GM21367 (cell line): ENCODE data around the gene WRAP73.

Source experiments
- ATAC-seq: cut with Tn5 transposase; IDR thresholded peaks from one replicate; pipeline ENCODE4 v1.9.1; 2021; ENCODE audit not compliant: unreplicated experiment

Gene WRAP73

DNA sequence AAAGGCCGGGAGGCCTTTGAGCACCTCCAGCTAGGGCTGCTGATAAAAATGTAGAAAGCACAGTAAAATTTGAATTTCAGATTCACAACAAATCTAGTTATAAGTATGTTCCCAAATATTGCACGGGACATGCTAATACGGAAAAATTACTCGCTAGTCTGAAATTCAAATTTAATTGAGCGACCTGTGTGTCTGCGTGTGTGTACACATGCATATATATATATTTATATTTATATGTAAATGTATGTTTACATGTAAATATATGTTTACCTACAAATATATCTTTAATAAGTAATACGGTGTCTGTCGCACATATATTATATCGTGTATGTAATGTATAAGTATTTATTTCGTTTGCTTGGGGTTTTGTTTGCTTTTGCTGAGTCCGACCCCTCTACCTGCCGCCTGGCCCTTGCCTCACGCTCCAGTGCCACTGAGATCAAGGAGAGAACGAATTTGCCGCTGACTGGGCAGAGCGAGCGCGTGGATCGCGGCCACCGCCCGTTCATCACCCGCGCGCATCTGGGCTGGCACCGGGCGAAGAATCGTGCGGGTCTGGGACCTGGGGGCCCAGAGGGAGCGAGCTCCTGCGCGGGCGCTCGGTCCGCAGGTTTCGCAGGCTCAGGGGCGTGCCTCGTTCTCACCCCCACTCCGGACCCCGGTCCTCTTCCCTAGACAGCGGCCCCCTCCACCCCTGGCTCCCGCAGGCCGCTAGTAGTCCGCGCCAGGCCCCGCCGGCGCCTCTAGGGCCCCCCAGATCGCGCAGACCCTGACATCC lies 534 bp upstream of the WRAP73 start:
- ATAC-seq: no peak

DNA sequence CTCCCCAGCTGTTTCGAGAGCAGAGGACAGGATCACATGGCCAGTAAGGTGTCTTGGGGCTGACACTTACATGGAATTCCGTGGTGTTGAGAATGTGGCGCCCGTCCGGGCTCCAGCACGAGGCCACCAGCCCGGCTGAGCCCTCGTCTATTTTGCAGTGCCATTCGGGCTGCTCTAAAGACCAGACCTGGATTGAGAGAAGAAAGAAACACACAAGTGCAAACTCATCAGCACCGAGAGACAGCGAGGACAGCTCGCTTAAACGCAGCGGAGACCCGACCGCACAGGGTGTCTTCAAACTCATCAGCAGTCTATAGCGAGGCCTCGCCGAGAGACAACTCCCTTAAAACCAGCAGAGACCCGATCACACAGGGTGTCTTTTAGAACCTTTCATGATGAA lies 3.3 kb downstream of the WRAP73 start:
- ATAC-seq: no peak

DNA sequence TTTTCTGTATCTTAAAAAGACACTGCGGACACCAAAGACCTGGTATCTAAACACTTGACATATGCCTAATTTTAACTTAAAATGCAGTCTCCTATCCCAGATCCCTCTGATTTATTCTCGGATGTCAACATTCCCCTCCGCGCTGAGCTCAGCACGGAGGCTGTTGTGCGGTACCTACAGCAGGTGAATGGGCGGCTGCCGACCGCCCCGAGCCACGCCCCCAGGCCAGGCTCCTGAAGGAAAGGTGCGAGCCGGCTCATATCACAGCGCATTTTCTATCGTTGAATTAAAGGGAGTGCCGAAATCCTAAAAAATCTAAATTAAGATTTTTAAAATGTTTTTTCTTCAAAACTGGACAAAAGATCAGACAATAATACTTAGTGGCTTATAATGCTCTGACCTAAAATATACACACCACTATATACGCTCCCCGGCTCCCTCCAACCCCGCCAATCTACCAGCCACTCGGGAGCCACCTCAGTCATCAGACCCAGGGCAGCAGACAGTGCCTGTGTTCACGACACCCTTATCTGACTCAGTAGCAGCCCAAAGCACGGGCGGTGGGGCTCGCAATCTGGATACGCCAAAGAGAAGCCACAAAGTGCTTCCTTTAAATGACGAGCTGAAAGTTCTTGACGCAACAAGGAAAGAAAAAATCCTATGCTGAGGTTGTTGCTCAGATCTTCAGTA lies 4.1 kb downstream of the WRAP73 start:
- ATAC-seq: no peak

DNA sequence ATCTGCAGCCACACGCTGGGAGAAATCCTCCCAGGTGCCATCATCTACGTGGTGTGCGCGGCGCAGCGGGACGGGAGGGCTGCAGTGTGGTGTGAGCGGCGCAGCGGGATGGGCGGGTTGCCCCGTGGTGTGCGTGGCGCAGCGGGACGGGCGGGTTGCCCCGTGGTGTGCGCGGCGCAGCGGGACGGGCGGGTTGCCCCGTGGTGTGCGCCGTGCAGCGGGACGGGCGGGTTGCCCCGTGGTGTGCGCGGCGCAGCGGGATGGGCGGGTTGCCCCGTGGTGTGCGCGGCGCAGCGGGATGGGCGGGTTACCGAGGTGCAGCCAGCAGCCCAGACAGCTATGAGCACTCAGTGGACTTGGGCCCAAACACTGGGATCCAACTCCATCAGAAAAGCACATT lies 4.7 kb downstream of the WRAP73 start:
- ATAC-seq: no peak

DNA sequence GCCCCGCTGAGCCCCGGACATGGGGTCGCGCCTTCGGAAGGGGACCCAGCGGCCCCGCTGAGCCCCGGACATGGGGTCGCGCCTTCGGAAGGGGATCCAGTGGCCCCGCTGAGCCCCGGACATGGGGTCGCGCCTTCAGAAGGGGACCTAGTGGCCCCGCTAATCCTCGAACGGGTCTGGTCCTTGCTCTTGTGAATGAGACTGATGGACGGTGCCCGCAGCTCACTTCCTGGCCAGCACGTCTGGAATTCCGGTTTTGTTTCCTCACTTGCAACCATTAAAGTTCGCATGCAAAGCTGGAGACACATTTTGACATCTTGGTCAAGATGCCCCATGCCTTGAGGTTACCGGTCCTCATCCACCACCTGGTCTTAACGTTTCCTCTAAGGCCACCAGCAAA lies 5.6 kb downstream of the WRAP73 start:
- no peak for ATAC-seq

DNA sequence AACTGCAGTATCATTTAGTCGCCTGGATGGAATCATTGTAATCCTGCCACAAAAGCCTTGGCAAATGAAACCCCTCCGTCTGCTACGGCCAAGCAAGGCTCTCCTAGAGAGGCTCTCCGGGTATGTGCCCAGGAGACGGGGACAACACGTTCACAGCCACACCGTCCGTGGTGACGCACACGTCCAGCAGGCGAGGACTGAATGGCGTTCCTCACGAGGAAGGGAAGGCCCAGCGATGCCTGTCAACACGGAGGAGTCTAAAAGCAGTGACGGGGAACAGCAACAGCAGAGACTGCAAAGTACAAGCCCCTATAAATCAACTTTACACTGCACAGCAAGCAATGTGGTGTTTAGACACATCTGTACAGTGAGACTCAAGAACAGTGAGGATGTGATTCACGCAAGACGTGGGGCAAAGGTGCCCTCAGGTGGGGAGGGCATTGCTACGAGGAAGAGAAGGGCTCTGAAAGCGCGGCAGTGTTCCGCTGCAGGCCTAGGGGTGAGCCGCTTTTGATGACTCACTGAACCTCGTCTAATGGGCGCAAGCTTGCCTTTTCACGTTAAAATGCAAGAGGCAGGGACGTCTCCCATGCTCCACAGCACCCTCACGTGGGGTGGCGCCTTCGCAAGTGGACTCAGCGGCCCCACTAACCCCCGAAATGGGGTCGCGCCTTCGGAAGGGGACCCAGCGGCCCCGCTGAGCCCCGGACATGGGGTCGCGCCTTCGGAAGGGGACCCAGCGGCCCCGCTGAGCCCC lies 6.8 kb downstream of the WRAP73 start:
- no peak for ATAC-seq

DNA sequence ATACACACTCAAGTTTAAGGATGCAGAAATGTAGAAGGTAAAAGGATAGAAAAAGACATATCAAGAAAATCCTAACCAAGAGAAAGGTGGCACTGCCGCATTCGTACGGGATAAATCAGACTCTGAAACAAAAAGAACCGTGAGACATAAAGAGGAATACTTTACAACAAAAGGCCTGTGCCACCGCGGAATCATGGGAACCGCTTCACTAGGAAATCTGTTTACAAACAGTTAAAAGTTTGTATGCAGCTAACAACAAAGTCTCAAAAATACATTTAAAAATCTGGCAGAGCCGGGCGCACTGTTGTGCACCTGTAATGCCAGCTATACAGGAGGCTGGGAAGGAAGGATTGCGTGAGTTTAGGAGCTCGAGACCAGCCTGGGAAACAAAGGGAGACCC lies 8.1 kb downstream of the WRAP73 start:
- no peak for ATAC-seq

DNA sequence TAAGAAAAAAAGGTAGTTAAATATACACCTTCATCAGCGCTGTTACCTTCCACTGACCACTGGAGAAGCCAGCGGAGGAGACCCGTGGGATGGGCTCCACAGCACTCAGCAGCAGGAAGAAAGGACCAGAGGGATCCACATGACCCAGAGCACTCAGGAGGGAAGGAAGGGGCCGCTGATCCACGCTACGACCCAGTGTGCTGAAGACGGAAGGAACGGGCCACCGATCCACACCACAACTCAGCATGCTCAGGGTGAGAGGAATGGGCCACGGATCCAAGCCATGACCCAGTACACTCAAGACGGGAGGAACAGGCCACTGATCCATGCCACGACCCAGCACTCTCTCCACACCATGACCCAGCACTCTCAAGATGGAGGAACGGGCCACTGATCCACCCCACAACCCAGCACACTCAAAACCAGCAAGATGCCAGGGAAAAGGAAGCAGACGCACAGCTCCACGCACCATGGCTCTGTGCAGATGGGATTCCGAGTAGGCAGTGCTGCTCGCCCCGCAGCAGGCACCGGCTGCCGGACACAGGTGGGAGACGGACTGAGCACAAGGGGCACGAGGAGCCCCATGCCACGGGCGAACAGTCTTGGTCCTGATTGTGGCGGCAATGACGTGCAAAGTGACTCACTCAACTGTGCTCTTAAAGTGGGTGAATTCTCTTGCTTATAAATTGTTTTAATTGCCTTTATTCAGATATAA lies 8.7 kb downstream of the WRAP73 start:
- ATAC-seq: no peak

DNA sequence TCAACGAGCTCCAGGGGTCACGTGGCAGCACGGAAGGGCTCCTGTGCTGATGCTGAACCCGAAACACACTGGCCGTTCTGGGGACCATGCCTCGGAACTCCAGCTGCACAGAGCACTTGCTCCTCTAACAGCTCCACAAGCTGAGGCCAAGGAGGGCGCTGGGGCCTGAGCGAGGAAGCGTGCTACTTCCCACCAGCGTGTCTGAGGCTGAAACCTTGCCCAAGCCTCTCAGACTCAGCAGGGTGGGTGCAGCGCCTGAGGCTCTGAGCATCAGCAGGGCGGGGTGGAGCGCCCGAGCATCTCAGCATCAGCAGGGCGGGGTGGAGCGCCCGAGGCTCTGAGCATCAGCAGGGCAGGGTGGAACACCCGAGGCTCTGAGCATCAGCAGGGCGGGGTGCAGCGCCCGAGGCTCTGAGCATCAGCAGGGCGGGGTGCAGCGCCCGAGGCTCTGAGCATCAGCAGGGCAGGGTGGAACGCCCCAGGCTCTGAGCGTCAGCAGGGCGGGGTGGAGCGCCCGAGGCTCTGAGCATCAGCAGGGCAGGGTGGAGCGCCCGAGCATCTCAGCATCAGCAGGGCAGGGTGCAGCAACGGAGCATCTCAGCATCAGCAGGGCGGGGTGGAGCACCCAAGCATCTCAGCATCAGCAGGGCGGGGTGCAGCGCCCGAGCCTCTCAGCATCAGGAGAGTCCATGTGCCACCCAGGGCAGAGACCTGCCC lies 9.6 kb downstream of the WRAP73 start:
- ATAC-seq: no peak

DNA sequence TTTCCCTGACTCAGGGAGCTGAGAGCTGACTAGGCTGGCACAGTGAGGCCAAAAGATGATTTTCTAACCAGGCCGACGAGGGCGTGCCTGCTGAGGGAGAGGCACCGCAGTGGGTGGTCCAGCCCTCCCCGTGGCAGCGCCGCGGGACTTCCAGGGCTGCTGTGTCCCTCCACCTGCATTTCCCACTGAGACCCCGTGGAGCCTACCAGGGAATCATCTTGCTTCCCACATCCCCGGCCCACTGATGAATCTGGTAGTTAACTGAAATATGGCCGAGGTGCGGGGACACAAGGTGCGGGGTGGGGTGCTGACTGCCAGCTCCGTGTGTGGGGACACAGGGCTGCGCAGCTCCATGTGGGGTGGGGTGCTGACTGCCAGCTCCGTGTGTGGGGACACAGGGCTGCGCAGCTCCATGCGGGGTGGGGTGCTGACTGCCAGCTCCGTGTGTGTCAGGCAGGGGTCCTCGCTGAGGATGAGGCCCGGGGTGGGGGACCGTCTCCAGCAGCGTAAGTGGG lies 10.4 kb downstream of the WRAP73 start:
- no peak for ATAC-seq

DNA sequence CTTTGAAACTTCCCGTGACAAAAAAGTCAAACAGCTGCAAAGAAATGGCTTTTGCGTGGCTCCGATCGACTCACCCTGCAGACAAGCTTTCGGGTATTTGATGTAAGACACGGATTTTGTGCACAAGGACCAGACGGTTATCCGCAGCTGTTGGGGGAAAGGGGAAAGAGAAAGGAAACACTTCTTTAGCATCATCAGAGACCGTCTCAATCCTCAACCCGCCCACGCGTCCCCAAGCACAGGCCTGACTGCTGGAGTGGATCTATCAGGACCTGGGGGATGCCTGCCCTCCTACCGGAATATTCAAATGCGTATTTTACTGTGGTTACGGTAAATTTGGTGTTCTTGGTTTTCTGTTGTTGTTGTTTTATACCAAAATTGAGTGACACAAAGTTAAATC lies 11.2 kb downstream of the WRAP73 start:
- no peak for ATAC-seq

DNA sequence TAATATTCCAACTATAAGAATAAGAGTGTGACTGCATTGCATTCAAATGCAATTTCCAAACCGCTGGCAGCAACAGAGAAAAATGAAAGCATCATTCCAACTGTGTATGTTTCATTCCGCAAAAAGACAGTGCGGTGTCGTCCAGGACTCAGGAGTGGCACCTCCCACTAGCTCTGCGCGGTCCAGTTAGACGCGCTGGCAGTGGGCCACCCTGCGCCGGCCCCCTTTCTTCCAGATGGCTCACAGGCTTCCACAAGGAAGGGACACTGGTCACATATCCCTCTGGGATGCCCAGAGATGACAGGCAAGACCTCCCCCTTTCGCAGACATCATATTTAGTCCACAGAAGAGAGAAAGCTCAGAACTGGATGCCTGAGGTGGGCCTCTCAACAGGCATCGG lies 11.9 kb downstream of the WRAP73 start:
- ATAC-seq: no peak

DNA sequence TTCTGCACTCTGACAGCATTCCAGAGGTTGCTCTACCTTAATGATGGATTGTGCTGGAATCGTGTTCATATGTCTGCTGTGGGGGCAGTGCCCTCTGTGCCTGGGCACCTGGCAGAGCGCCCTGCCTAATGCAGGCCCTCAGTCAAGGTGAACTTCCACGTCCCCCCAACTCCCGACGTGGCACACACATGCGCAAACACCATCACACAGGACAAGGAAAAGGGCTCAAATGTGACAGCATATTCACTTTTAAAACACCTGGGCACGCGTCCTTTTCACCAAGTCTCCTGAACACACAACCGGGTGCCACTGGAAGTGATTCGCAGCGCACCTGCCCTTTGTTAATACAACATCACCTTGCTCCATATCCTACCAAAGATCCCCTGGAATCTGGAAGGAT lies 13.4 kb downstream of the WRAP73 start:
- ATAC-seq: no peak

DNA sequence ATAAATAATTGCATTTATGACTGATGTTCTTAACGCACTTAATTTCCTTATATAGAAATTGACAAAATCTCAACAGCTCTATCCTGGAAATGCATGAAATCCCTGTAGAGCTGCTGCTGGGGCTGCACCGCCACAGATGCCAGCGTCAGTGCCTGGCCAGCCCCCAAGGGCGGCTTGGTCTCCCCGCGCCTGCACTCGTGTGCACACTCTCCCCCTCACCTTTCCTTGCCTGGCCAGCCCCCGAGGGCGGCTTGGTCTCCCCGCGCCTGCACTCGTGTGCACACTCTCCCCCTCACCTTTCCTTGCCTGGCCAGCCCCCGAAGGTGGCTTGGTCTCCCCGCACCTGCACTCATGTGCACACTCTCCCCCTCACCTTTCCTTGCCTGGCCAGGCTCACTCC lies 13.8 kb downstream of the WRAP73 start:
- ATAC-seq: no peak

DNA sequence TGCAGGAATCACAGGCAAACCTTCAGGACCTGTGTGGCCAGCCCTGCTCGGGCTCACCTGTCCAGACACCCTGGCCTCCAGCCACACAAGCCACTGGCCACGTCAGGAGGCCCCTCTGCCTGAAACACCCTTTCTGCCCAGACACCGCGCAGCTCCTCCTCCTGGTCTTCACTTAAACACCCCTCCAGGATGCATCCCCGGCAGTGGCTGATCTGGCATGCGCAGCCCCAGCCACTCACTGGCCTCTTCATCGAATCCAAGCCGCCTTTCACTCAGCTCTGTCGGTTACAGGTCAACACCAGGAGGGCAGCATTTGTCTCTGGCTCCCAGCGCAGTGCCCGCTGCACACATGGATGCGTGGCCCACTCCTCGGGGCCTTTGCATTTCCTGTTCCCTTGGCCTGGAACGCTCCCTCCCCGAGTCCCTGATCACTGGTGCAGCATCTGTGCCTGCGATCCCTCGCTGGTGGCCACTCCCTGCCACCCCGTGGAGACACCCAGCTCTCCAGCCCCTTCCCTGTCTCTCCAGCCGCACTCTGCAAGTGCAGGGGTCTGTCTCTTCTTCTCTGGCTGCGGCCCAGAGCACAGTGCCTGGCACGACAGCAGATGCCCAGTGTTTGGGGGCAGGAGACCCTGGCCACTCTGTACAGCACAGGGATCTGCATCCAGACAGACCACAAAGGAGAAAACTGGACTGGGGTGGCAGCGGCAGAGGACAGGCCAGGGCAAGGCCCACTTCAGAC lies 15.7 kb downstream of the WRAP73 start:
- no peak for ATAC-seq

DNA sequence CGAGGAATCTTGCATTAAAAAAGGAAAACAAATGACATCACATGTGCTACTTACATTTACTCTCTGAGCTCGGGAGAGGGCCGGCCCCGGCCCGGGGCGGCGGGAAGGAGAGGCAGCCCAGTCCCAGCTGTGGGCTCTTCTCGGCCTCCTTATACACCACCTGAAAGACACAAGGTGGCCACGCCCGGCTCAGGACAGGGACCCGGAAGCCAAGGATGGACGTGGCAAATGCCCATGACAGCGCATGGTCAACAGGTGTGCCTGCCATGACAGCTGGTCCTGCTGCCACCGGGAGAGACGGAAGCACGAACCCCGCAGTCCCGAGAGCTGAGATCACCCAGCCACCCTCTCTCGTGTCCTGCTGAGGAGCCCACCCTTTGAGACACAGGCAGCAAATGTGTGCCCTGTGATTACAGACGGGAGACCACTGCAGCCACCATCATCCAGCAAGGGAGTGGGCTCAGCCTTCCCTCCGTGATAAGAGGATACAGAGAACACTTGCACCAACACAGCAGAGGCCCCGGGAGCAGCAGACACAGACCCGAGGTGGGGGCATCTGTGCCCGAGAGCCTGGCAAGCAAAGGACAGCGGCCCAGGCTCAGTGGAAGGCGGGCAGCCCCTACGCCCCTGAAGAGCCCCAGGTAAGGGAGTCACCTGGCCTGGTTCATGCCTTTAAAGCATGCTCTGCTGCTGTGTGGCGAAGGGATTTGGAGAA lies 16.4 kb downstream of the WRAP73 start:
- no peak for ATAC-seq

DNA sequence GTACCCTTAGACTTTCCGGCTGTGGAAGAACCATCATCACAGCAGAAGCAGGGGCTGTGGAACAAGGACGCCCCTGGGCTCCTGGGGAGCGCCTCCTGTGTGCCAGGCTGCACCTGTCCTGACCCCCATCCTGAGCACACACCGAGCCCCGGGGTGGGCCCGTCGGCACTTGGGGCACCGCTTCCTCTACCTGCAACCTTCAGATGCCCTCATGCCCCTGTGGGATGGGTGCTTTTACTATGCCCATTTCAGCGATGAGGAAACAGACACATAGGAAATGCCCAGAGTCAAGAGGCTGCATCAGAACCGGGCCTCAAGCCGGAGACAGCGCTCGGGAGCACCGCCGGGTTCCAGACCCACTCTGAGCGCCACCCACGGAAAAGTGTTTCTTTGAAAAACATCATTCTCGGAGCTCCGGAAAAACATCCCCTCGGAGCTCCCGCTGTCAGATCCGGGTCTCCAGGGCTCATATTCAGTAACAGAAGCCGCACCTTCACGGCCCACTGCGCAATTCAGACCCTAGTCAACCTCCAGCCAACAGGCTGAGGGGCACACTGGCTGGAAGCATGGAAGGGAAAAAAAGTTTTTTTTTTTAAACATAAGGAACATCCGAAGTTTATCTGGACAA lies 17.1 kb downstream of the WRAP73 start:
- ATAC-seq: no peak

DNA sequence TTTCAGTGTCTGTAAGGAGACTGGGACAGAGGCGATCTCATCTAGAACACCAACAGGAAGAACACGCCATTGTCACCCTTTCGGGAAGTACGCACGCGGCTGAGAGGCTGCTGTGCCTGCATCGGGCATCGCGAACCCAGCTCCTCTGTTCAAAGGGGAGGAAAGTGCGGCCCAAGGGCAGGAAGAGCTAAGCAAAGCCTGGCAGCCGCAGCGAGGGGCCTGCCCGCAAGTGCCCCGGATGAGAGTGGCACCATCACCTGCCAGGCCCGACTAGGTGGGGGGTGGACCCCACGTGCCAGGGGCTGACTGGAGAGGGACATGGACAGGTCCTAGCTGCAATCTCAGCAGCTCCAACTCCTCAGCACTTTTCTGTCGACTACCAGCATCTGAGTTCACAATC lies 17.6 kb downstream of the WRAP73 start:
- ATAC-seq: no peak
